GM19468 (cell line): ENCODE data around the gene VGLL4.

Experiments
- ATAC-seq: cut with Tn5 transposase; IDR thresholded peaks from one replicate; pipeline ENCODE4 v1.9.1; 2021; ENCODE audit warnings: mild to moderate bottlenecking, moderate library complexity, moderate number of reproducible peaks; ENCODE audit not compliant: unreplicated experiment; ENCODE audit errors: extremely low read depth

The VGLL4 gene

GRCh38 chr3:11569156-11569741, 74.5 kb downstream of the VGLL4 start:
- no peak for ATAC-seq

- ATAC-seq = no peak
These were observed 75.1 kb downstream of the VGLL4 start for GRCh38 chr3:11568503-11569155.

GRCh38 chr3:11567516-11568467, 75.9 kb downstream of the VGLL4 start:
- no peak for ATAC-seq

GRCh38 chr3:11566916-11567315, 76.8 kb downstream of the VGLL4 start:
- no peak for ATAC-seq

GRCh38 chr3:11566478-11566877, 77.2 kb downstream of the VGLL4 start:
- ATAC-seq = no peak

GRCh38 chr3:11565932-11566331, 77.8 kb downstream of the VGLL4 start:
- ATAC-seq = no peak

GRCh38 chr3:11565492-11565891, 78.2 kb downstream of the VGLL4 start:
- ATAC-seq = no peak

- no peak for ATAC-seq
These were observed 78.6 kb downstream of the VGLL4 start for GRCh38 chr3:11565072-11565471.

DNA sequence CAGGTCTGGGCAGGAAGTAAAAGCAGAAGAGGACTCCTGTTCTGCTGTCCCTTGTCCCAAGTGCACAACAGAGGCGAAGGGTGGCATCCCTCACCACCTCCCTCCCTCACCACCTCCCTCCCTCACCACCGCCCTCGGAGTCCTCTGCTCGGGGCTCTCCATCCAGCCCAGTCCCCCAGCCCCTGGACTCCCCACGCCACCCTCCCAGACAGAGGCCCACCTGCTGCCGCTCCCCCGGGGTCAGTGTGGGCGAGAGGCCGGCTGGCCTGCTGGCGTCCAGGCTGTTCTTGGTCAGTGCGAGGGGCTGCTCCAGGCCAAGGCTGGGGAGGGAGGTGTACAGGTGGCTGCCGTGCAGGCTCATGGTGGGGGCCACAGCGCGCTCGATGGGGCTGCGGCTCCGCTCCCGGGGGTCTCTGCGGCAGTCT, 79.1 kb downstream of the VGLL4 start:
- no peak for ATAC-seq

DNA sequence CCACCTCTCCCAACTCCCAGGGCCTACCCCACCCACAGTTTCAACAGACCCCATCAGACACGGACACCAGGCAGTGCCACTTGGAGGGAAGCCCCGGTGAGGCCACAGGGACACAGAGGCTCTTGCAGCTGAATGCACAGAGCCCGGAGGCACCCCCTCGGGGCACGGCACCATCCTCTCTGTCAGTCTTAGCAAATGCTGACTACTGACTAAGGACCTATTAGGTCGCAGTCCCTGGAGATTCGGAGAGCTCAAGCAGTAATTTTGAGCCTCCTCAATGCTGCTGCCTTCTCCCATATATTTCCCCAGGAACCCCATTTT, 79.9 kb downstream of the VGLL4 start:
- ATAC-seq = no peak

- ATAC-seq = no peak
These were observed 80.4 kb downstream of the VGLL4 start for GRCh38 chr3:11563159-11563864.

- no peak for ATAC-seq
These were observed 81.3 kb downstream of the VGLL4 start for GRCh38 chr3:11562277-11562881.

DNA sequence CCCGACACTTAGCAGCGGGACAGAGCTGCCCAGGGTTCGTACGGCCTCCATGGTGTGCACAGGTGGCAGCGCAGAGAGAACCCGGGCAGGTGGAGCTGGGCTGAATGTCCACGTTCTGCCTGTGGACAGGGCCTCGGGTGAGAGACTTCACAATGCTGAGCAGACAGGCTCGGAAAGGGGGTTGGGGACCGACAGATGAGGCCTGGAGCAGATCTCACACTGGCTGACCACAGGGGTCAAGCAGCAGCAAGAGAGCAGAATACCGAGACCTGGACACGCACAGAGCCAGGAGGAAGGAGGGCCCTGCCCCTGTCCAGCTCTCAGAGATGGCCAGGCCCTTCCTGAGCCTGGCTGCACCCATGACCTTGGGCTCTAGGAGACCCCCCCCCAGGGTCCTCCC, 83.0 kb downstream of the VGLL4 start:
- no peak for ATAC-seq

GRCh38 chr3:11559816-11560633, 83.7 kb downstream of the VGLL4 start:
- no peak for ATAC-seq

DNA sequence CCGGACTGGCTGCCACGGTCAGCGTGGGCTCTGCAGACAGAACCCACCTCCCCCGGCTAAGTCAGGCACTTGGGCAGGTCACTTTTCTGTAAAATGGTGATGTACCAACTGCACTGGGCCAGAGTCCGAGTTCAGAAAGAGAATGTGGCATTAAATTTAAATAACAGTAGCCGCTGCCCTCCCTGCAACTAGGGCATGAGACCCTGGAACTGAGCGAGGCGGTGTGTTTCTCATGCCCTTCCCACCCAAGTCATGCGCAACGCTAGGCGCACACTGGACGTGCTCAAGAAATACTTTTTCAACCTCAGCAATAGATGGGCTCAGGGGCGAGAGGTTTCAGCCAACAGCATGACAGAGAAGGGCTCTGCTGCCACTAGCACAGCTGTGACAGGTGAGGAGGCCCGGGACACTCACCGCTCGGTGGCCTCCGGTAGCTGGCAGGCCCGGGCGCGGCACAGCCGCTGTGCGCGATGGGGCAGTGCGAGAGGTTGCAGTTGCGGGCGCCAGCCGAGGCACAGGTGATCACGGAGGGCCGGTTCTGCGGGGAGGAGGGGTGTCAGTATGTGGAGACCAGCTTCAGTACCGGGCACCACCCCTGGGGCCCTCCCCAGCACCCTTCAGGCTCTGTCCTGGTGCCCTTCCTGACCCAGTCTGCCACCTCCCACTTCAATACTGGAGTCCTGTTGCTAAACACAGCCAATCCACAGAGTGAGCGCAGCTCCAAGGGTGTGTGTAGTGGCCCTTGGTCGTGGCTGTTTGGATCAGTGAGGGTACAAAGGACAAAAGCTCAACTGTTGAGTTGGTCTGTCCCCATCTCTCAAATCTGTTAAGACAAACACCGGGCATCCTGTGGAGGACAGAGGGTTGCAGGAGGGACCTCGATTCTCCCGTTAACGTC, 84.5 kb downstream of the VGLL4 start:
- ATAC-seq = no peak

GRCh38 chr3:11558411-11558903, 85.3 kb downstream of the VGLL4 start:
- no peak for ATAC-seq

DNA sequence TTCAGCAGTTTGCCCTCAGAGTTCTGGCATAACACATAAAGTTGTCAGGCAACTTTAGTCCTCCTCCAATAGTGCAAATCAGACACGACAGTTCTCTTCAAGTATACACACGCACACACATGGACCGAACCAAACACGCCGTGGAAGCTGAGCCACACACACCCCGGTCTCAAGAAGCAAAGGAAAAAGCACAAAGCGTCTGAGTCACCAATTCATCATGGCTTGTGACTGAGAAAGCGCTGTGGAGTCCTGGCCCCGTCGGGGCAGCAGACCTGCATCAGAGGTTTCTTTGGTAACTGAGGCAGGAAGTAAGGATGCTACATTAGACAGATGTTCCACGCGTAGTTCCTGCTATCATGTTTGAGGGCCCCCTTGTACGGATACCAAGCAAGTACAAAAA, 85.7 kb downstream of the VGLL4 start:
- ATAC-seq = no peak
